K562 (cell line): ENCODE results near the gene SPINK14. TPM values are rescaled to one million over a fixed set of nuclear protein-coding genes. Genes with fewer than 3 reads are reported as not detected.

Experiments used
- ATAC-seq: fragments of 200-7000 bp; cut with Tn5 transposase; 3 replicates; pipeline ENCODE4 v1.9.1; 2020; ENCODE audit warnings: moderate library complexity
- BruUV-seq: library from RNA; stranded (reverse); fragments of 400-500 nt; replicated peaks from 2 replicates; lab custom pipeline; 2021; lab: Mats Ljungman, UMichigan
- CTCF ChIA-PET: fragments of 300-600 bp; formaldehyde crosslinking; extraction: SDS; loops from one replicate; lab custom pipeline; 2021; ENCODE audit warnings: low intra/inter-chr PET ratio; lab: Yijun Ruan, JAX
- POLR2A ChIA-PET: fragments of 300-600, 350-650 bp; sonication (Branson Sonifier 250); formaldehyde crosslinking; extraction: SDS; loops from one replicate; lab custom pipeline; 2021; ENCODE audit warnings: antibody characterized with exemption, inconsistent platforms; lab: Yijun Ruan, JAX
- DNase-seq, 4 experiments: peaks; one replicate each; pipeline versions ENCODE4 v3.0.0 to v3.0.0-alpha.2; 2011 to 2018; ENCODE audit warnings: low spot score in 3 of 4, mixed read lengths in 3 of 4; ENCODE audit errors: extremely low read depth in 1 of 4
- FAIRE-seq: peaks from 2 replicates; lab custom pipeline; 2011; peaks lifted over from hg19 to GRCh38; lab: Jason Lieb, UNC
- H2AFZ ChIP-seq: 2 replicates; pipeline ENCODE4 v1.6.0; 2011; ENCODE audit warnings: low read depth, low read length, control low read depth, inconsistent platforms
- H3K27ac ChIP-seq: fragments of 200-600 bp; 3 replicates; pipeline ENCODE4 v1.8.0; 2011; ENCODE audit warnings: low read depth, mild to moderate bottlenecking, control low read depth, inconsistent platforms, low read length, moderate library complexity, mixed read lengths; ENCODE audit errors: extremely low read depth
- H3K27me3 ChIP-seq, 2 experiments: fragments of 300-600 bp in 1 of 2; 2 replicates in 1 of 2; 3 replicates in 1 of 2; pipeline versions ENCODE4 v1.6.0 to v1.8.0; 2011; ENCODE audit warnings: inconsistent platforms in 2 of 2, low read length in 2 of 2, mild to moderate bottlenecking in 1 of 2, mixed read lengths in 1 of 2, moderate library complexity in 1 of 2; ENCODE audit not compliant: control insufficient read depth in 2 of 2, insufficient read depth in 2 of 2
- H3K36me3 ChIP-seq: fragments of 300-600 bp; 3 replicates; pipeline ENCODE4 v1.8.0; 2011; ENCODE audit warnings: mild to moderate bottlenecking, low read length, inconsistent platforms; ENCODE audit not compliant: control insufficient read depth, insufficient read depth
- H3K4me1 ChIP-seq, 2 experiments: fragments of 200-600 bp in 1 of 2; replicated peaks in 1 of 2; 2 replicates in 1 of 2; 3 replicates in 1 of 2; pipeline versions ENCODE4 v1.5.1 to v1.8.0; 2011; ENCODE audit warnings: inconsistent platforms in 2 of 2, low read length in 2 of 2, mild to moderate bottlenecking in 1 of 2, mixed read lengths in 1 of 2, moderate library complexity in 1 of 2; ENCODE audit not compliant: control insufficient read depth in 2 of 2, insufficient read depth in 2 of 2
- H3K4me2 ChIP-seq: 2 replicates; pipeline ENCODE4 v1.6.1; 2011; ENCODE audit warnings: low read length, control low read depth, inconsistent platforms, mixed read lengths; ENCODE audit not compliant: insufficient read depth
- H3K4me3 ChIP-seq: fragments of 200-600 bp; sonication (generic), shearing (Covaris generic); 2 replicates; pipeline ENCODE4 v1.5.1; 2016; ENCODE audit warnings: control low read depth, inconsistent platforms
- H3K79me2 ChIP-seq: fragments of 200-600 bp; 3 replicates; pipeline ENCODE4 v1.8.0; 2011; ENCODE audit warnings: low read length, inconsistent platforms; ENCODE audit not compliant: control insufficient read depth, insufficient read depth
- H3K9ac ChIP-seq, 2 experiments: 2 replicates each; pipeline versions ENCODE4 v1.6.0 to v1.6.1; 2011; ENCODE audit warnings: low read depth in 2 of 2, low read length in 2 of 2, control low read depth in 1 of 2, inconsistent platforms in 1 of 2, mild to moderate bottlenecking in 1 of 2, mixed read lengths in 1 of 2; ENCODE audit not compliant: insufficient read depth in 1 of 2
- H3K9me1 ChIP-seq: one replicate; pipeline ENCODE4 v1.6.0; 2011; ENCODE audit warnings: inconsistent platforms, mild to moderate bottlenecking, low read length, moderate library complexity; ENCODE audit not compliant: control insufficient read depth, insufficient read depth
- H3K9me3 ChIP-seq: replicated peaks from 2 replicates; pipeline ENCODE4 v1.5.1; 2011; ENCODE audit warnings: low read depth, low read length, inconsistent platforms; ENCODE audit not compliant: control insufficient read depth, insufficient read depth
- H4K20me1 ChIP-seq: replicated peaks from 2 replicates; pipeline ENCODE4 v1.6.1; 2011; ENCODE audit warnings: low read length, inconsistent platforms, mixed read lengths; ENCODE audit not compliant: control insufficient read depth, insufficient read depth
- ASH1L ChIP-seq: fragments of 450-650 bp; IDR thresholded peaks from 2 replicates; pipeline ENCODE4 v1.6.1; 2018; ENCODE audit warnings: borderline replicate concordance, mild to moderate bottlenecking, low read depth; ENCODE audit not compliant: partially characterized antibody
- ELF4 ChIP-seq: fragments of 450-650 bp; formaldehyde crosslinking; IDR thresholded peaks from 2 replicates; pipeline ENCODE4 v1.4.0; 2022; ENCODE audit warnings: missing genetic modification characterization
- ERF ChIP-seq: fragments of 450-650 bp; formaldehyde crosslinking; IDR thresholded peaks from 2 replicates; pipeline ENCODE4 v1.4.0; 2020; ENCODE audit warnings: mild to moderate bottlenecking, mixed read lengths
- ETV1 ChIP-seq: fragments of 450-650 bp; conservative IDR thresholded peaks from 2 replicates; pipeline ENCODE4 v1.6.1; 2016; ENCODE audit warnings: missing genetic modification characterization, control low read depth, low read depth, missing compliant biosample characterization
- NR3C1 ChIP-seq: sonication (generic); formaldehyde crosslinking; IDR thresholded peaks from 2 replicates; pipeline ENCODE4 v1.8.1; 2022; ENCODE audit warnings: missing genetic modification reagents
- SIN3B ChIP-seq: fragments of 450-650 bp; IDR thresholded peaks from 2 replicates; pipeline ENCODE4 v1.6.1; 2017; ENCODE audit warnings: low read depth, mild to moderate bottlenecking, moderate library complexity
- ZNF121 ChIP-seq: sonication (generic); formaldehyde crosslinking; conservative IDR thresholded peaks from 2 replicates; pipeline ENCODE4 v1.8.0; 2022; ENCODE audit warnings: missing genetic modification reagents
- ZNF217 ChIP-seq: sonication (generic); formaldehyde crosslinking; IDR thresholded peaks from 2 replicates; pipeline ENCODE4 v1.8.0; 2022; ENCODE audit warnings: mild to moderate bottlenecking, missing genetic modification reagents
- ZNF239 ChIP-seq: fragments of 250-450 bp; sonication (Bioruptor Pico); IDR thresholded peaks from 2 replicates; pipeline ENCODE4 v1.4.0; 2020; ENCODE audit warnings: mild to moderate bottlenecking
- ZNF707 ChIP-seq: fragments of 250-450 bp; sonication (Bioruptor Pico); conservative IDR thresholded peaks from 2 replicates; pipeline ENCODE4 v1.8.0; 2022; ENCODE audit warnings: inconsistent platforms, mild to moderate bottlenecking, moderate library complexity
- WGBS: fragments of 100-300 bp; shearing (Covaris generic); methylation state at CpG from one replicate; pipeline ENCODE4 v1.1.6; 2016; ENCODE audit warnings: low coverage, mixed read lengths; ENCODE audit not compliant: insufficient coverage; ENCODE audit errors: missing lambda C conversion rate; 5-methylcytosine and 5-hydroxymethylcytosine counted together
- in situ Hi-C: fragments of 300-500 bp; cut with MboI; formaldehyde crosslinking; loops from 4 replicates; pipeline ENCODE4 v1.15.0; 2018; ENCODE audit warnings: inconsistent platforms, mixed read lengths
- intact Hi-C: fragments of 100-400 bp; cut with micrococcal nuclease; formaldehyde crosslinking; loops from 2 replicates; pipeline ENCODE4 v1.14.2; 2022
- polyA plus RNA-seq, 8 experiments: library from polyadenylated mRNA; depleted of rRNA in 4 of 8; stranded (reverse) in 5 of 8; unstranded in 3 of 8; fragments of >200 nt; fragmentation: Nextera tagmentation in 2 of 8; fragmentation: Illumina TruSeq in 1 of 8; extraction: Ambion mirVana in 2 of 8; extraction: Trizol in 1 of 8; gene quantifications; 2 replicates each; pipeline versions ENCODE4 v1.2.1 to v1.2.3, GENCODE V29; 2011 to 2014; ENCODE audit warnings: inconsistent platforms in 1 of 8, missing spikeins in 1 of 8
- total RNA-seq, 7 experiments: library from RNA; depleted of rRNA in 6 of 7; stranded (reverse); fragments of >200 nt in 6 of 7; fragmentation: Illumina TruSeq in 2 of 7; extraction: Trizol in 2 of 7; gene quantifications; 2 replicates each; pipeline versions ENCODE4 v1.2.1 to v1.2.3, GENCODE V29; 2011 to 2021; ENCODE audit warnings: low replicate concordance in 1 of 7
- TF ChIP-seq, protein P1 (sequence below): fragments of 450-650 bp; formaldehyde crosslinking; conservative IDR thresholded peaks from 2 replicates; pipeline ENCODE4 v1.4.0; 2022; ENCODE audit warnings: mild to moderate bottlenecking, missing genetic modification characterization
- TF ChIP-seq, protein P2 (sequence below), 3 experiments: IDR thresholded peaks in 2 of 3; conservative IDR thresholded peaks in 1 of 3; 2 replicates each; pipeline ENCODE4 v1.5.1; 2011 to 2012; ENCODE audit warnings: low read length in 3 of 3, mild to moderate bottlenecking in 3 of 3, control low read depth in 2 of 3, improper control_type of control experiment in 1 of 3, inconsistent platforms in 1 of 3, low read depth in 1 of 3, mixed read lengths in 1 of 3, moderate library complexity in 1 of 3; ENCODE audit not compliant: insufficient read depth in 2 of 3
- TF ChIP-seq, protein P3 (sequence below), 2 experiments: fragments of 450-650 bp in 1 of 2; sonication (generic) in 1 of 2; formaldehyde crosslinking; conservative IDR thresholded peaks; 2 replicates each; pipeline versions ENCODE4 v1.4.0 to v1.8.1; 2020 to 2022; ENCODE audit warnings: mild to moderate bottlenecking in 1 of 2, missing genetic modification reagents in 1 of 2
- TF ChIP-seq, protein P4 (sequence below): fragments of 250-450 bp; sonication (Bioruptor Pico); IDR thresholded peaks from 2 replicates; pipeline ENCODE4 v1.5.0; 2021

Gene SPINK14
- total and polyA plus RNA-seq, 9 of the 15 experiments (the other 6 are each of a cell fraction or from before 2014, with no cell fraction given): not detected

DNA sequence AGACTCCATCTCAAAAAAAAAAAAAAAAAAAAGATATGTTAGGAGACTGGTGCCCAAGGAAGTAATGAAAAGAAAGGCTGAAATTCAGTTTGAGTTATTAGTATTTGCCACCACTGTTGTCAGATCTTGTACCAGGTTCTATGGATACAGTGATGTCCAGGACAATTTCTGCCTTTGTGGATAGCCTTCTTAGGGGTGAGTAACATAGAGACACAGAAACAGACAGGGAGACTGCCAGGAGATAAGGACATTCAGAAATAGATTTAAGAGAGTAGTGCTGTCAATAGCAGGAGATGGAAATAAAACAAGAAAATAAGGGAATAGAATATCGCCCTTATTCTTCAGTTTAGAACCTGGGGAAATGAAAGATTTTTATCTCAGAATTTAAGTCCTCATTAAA lies 6.3 kb upstream of the SPINK14 start:
- no peak for ATAC-seq
- H3K4me2 ChIP-seq: no peak overlapping the region
- no peak for DNase-seq
- no peaks in the 10 kb centered on the region for H3K9me1 ChIP-seq
- H3K27me3 ChIP-seq: no peaks in the 10 kb centered on the region
- H3K9ac ChIP-seq: no peak overlapping the region
- WGBS: 0% methylated on average over 1 of the region's 1 CpG
- no peaks in the 10 kb centered on the region for H3K4me1 ChIP-seq
- no peaks in the 10 kb centered on the region for H3K79me2 ChIP-seq
- ChIA-PET POLR2A (no interaction called here), CTCF (no interaction called here)
- intact Hi-C loops: no loop called here
- FAIRE-seq: no peak
- H3K27ac ChIP-seq: no peak overlapping the region
- H4K20me1 ChIP-seq: no peaks in the 10 kb centered on the region
- BruUV-seq: no TSS peak
- H3K9me3 ChIP-seq: no peaks in the 10 kb centered on the region
- in situ Hi-C loops: no loop called here
- no peaks in the 10 kb centered on the region for H3K36me3 ChIP-seq
- H3K4me3 ChIP-seq: no peak overlapping the region
- H2AFZ ChIP-seq: no peak overlapping the region
- TF ChIP-seq NR3C1 (no peak), ERF (CRISPR knock-in tag) (no peak), ELF4 (CRISPR knock-in tag) (no peak), ETV1 (no peak), ZNF217 (CRISPR knock-in tag) (no peak), ZNF707 (CRISPR knock-in tag) (no peak), ZNF239 (CRISPR knock-in tag) (no peak), ZNF121 (CRISPR knock-in tag) (no peak), ASH1L (no peak), SIN3B (no peak)
- TF ChIP-seq, protein P1, sequence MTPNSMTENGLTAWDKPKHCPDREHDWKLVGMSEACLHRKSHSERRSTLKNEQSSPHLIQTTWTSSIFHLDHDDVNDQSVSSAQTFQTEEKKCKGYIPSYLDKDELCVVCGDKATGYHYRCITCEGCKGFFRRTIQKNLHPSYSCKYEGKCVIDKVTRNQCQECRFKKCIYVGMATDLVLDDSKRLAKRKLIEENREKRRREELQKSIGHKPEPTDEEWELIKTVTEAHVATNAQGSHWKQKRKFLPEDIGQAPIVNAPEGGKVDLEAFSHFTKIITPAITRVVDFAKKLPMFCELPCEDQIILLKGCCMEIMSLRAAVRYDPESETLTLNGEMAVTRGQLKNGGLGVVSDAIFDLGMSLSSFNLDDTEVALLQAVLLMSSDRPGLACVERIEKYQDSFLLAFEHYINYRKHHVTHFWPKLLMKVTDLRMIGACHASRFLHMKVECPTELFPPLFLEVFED (CRISPR knock-in tag): no peak
- TF ChIP-seq, protein P2, sequence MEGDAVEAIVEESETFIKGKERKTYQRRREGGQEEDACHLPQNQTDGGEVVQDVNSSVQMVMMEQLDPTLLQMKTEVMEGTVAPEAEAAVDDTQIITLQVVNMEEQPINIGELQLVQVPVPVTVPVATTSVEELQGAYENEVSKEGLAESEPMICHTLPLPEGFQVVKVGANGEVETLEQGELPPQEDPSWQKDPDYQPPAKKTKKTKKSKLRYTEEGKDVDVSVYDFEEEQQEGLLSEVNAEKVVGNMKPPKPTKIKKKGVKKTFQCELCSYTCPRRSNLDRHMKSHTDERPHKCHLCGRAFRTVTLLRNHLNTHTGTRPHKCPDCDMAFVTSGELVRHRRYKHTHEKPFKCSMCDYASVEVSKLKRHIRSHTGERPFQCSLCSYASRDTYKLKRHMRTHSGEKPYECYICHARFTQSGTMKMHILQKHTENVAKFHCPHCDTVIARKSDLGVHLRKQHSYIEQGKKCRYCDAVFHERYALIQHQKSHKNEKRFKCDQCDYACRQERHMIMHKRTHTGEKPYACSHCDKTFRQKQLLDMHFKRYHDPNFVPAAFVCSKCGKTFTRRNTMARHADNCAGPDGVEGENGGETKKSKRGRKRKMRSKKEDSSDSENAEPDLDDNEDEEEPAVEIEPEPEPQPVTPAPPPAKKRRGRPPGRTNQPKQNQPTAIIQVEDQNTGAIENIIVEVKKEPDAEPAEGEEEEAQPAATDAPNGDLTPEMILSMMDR (IDR thresholded peaks at IDR 0.05 in 2 of 3, conservative IDR thresholded peaks at IDR 0.05 in 1 of 3; ENCODE audit: insufficient read depth in 2 of 3, low read depth in 1 of 3, low read length in 3 of 3): no peak
- TF ChIP-seq, protein P3, sequence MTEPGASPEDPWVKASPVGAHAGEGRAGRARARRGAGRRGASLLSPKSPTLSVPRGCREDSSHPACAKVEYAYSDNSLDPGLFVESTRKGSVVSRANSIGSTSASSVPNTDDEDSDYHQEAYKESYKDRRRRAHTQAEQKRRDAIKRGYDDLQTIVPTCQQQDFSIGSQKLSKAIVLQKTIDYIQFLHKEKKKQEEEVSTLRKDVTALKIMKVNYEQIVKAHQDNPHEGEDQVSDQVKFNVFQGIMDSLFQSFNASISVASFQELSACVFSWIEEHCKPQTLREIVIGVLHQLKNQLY (CRISPR knock-in tag; conservative IDR thresholded peaks at IDR 0.05): no peak
- TF ChIP-seq, protein P4, sequence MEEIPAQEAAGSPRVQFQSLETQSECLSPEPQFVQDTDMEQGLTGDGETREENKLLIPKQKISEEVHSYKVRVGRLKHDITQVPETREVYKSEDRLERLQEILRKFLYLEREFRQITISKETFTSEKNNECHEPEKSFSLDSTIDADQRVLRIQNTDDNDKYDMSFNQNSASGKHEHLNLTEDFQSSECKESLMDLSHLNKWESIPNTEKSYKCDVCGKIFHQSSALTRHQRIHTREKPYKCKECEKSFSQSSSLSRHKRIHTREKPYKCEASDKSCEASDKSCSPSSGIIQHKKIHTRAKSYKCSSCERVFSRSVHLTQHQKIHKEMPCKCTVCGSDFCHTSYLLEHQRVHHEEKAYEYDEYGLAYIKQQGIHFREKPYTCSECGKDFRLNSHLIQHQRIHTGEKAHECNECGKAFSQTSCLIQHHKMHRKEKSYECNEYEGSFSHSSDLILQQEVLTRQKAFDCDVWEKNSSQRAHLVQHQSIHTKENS (CRISPR knock-in tag): no peak
